CD4-positive, alpha-beta T cell treated with Interleukin-4 for 1 hour (primary cell): Measurements from ENCODE around the gene EDA.

Source experiments
- DNase-seq, 2 donors: peaks; one replicate each; pipeline ENCODE4 v3.0.0-alpha.2; 2020 to 2022

EDA gene

GRCh38 chrX:70084592-70085240 is 468.8 kb downstream of the EDA start:
- DNase-seq: no peak

GRCh38 chrX:70087857-70088630 is 472.1 kb downstream of the EDA start:
- DNase-seq: no peak

GRCh38 chrX:70088751-70089150 is 472.8 kb downstream of the EDA start:
- DNase-seq: no peak
